ENCODE measurements around the gene RREB1. TPM values are rescaled to one million over a fixed set of nuclear protein-coding genes. Genes with fewer than 3 reads are reported as not detected.

Gene RREB1
- polyA plus RNA-seq, 1 experiment: 1.2 TPM

- POLR2A ChIA-PET: no interaction called here
- peaks cover 27% of the 10 kb centered on the region for H3K36me3 ChIP-seq (ENCODE audit: control insufficient read depth, insufficient read depth, low read length)
- CTCF ChIA-PET: no interaction called here
- TF ChIP-seq, protein P1, sequence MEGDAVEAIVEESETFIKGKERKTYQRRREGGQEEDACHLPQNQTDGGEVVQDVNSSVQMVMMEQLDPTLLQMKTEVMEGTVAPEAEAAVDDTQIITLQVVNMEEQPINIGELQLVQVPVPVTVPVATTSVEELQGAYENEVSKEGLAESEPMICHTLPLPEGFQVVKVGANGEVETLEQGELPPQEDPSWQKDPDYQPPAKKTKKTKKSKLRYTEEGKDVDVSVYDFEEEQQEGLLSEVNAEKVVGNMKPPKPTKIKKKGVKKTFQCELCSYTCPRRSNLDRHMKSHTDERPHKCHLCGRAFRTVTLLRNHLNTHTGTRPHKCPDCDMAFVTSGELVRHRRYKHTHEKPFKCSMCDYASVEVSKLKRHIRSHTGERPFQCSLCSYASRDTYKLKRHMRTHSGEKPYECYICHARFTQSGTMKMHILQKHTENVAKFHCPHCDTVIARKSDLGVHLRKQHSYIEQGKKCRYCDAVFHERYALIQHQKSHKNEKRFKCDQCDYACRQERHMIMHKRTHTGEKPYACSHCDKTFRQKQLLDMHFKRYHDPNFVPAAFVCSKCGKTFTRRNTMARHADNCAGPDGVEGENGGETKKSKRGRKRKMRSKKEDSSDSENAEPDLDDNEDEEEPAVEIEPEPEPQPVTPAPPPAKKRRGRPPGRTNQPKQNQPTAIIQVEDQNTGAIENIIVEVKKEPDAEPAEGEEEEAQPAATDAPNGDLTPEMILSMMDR (IDR thresholded peaks at IDR 0.05; ENCODE audit: insufficient read depth, low read depth, low read length): no peak
- no peak for DNase-seq (ENCODE audit: low read depth)
- H3K27me3 ChIP-seq (ENCODE audit: control insufficient read depth, insufficient read depth, low read length): no peaks in the 10 kb centered on the region
- no peak overlapping the region for H3K4me3 ChIP-seq (ENCODE audit: low read depth, low read length)
Observed at GRCh38 chr6:7184502-7184901, 76.7 kb downstream of the RREB1 start.

DNA sequence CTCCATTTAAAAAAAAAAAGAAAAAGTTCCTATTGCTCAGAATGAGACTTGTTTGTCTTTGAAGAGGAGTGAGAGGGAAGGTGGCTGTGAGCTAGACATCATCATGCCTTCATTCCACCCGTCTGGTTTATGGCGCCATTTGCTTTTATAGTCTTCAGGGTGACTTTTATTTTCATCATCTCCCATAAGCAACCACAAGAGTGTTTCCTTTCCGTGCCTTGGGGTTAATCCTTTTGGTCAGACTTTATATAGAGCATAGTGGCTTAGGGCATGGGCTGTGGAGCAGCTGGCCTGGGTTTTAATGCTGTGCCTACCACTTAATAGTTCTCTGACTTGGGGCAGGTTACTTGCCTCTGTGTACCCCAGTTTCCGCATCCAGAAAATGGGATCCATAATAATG, 77.8 kb downstream of the RREB1 start:
- peaks cover 25% of the 10 kb centered on the region for H3K36me3 ChIP-seq (ENCODE audit: control insufficient read depth, insufficient read depth, low read length)
- TF ChIP-seq, protein P1 (IDR thresholded peaks at IDR 0.05; ENCODE audit: insufficient read depth, low read depth, low read length): no peak
- CTCF ChIA-PET: interaction anchor here (0.6 kb wide), 1 partner anchor 119 kb away, joined by 3 read pairs; no protein-coding TSS in a partner anchor

GRCh38 chr6:7188492-7188891, 80.7 kb downstream of the RREB1 start:
- H3K4me3 ChIP-seq (ENCODE audit: low read depth, low read length): no peak overlapping the region
- H3K27me3 ChIP-seq (ENCODE audit: control insufficient read depth, insufficient read depth, low read length): no peaks in the 10 kb centered on the region
- CTCF ChIA-PET: no interaction called here
- DNase-seq (ENCODE audit: low read depth): no peak
- peaks cover 12% of the 10 kb centered on the region for H3K36me3 ChIP-seq (ENCODE audit: control insufficient read depth, insufficient read depth, low read length)
- TF ChIP-seq, protein P1 (IDR thresholded peaks at IDR 0.05; ENCODE audit: insufficient read depth, low read depth, low read length): no peak
- POLR2A ChIA-PET: no interaction called here

More for the DNA sequence above, 77.8 kb downstream of the RREB1 start:
- Histone ChIP-seq H3K27me3 (ENCODE audit: control insufficient read depth, insufficient read depth, low read length) (no peaks in the 10 kb centered on the region), H3K4me3 (ENCODE audit: low read depth, low read length) (no peak overlapping the region)
- no peak for DNase-seq (ENCODE audit: low read depth)
- POLR2A ChIA-PET: no interaction called here

DNA sequence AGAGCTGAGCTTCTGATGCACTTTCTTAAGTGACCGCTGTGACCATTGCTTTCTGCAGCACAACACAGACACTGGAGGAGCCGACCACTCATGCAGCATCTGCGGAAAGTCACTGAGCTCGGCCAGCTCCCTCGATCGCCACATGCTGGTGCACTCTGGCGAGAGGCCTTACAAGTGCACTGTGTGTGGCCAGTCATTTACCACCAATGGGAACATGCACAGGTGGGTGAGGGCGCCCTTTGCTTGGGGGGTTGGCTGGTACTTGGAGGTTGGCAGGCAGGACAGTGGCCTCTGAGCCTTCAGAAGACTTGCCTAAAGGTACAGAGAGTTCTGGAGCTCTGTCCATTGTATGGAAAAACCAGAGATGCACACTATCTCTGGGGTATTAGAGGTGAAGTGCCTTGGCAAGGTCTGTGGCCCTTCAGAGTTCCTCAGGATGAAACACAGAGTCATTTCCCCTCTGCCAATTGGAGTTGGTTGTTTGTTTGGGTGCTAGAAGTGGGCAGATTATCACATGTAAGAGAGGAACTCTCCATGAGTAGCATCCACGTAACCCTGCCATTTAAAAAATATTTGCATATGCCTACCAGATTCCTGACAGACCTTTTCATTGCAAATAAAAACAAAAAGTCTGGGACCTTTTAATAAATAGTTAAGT, 81.5 kb downstream of the RREB1 start:
- ChIA-PET CTCF (no interaction called here), POLR2A (no interaction called here)
- no peak overlapping the region for H3K4me3 ChIP-seq (ENCODE audit: low read depth, low read length)
- H3K36me3 ChIP-seq (ENCODE audit: control insufficient read depth, insufficient read depth, low read length): peaks cover 10% of the 10 kb centered on the region
- DNase-seq (ENCODE audit: low read depth): no peak
- H3K27me3 ChIP-seq (ENCODE audit: control insufficient read depth, insufficient read depth, low read length): no peaks in the 10 kb centered on the region
- TF ChIP-seq, protein P1 (IDR thresholded peaks at IDR 0.05; ENCODE audit: insufficient read depth, low read depth, low read length): no peak

GRCh38 chr6:7190791-7191190, 83.0 kb downstream of the RREB1 start:
- H3K36me3 ChIP-seq (ENCODE audit: control insufficient read depth, insufficient read depth, low read length): peaks cover 10% of the 10 kb centered on the region
- DNase-seq (ENCODE audit: low read depth): no peak
- no peak overlapping the region for H3K4me3 ChIP-seq (ENCODE audit: low read depth, low read length)
- POLR2A ChIA-PET: interaction anchor here (0.6 kb wide), 1 partner anchor 15 kb away, joined by 3 read pairs; no protein-coding TSS in a partner anchor
- TF ChIP-seq, protein P1 (IDR thresholded peaks at IDR 0.05; ENCODE audit: insufficient read depth, low read depth, low read length): no peak
- no peaks in the 10 kb centered on the region for H3K27me3 ChIP-seq (ENCODE audit: control insufficient read depth, insufficient read depth, low read length)
- CTCF ChIA-PET: no interaction called here
